ENCODE measurements around the gene GRAP.

Gene GRAP

DNA sequence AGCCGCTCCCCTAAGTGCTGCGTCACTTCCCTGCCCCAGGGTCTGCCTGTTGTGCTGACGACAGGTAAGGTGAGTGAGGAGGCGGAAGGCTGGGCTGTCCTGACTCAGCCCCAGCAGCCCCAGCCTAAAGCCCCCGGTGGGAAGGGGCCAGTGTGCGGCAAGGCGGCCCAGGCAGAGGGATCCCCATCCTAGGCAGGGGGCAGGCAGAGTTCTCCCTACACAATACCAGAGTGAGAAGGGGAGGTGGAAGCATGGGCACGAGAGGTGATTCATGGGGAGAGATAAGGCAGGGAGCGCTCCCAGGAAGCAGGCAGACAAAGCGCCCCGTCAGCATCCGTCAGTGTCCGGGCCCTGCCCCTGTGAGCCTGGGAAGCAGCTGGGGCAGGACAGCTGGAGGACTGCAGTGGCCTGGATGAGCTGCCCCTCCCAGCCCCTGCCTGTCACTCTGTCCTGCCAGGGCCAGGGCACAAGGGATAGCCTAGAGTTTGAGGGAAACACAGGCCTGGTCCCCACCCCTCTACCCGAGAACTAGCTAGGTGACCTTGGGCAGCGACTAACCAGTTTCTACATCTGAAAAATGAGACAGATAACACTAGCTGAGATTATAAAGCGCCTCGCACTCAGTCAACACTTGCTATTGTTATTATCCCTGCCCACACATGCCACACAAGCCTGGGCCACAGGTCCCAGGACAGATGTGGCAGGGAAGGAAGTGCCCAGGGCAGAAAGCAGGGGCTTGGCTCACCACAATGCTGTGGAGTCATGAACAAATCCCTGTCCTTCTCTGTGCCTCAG, 46.0 kb downstream of the GRAP start:
- Histone ChIP-seq H3K4me1 (ENCODE audit: control extremely low read depth in 1 of 4, control insufficient read depth in 4 of 4, insufficient read depth in 4 of 4, low read length in 3 of 4) (peaks cover 0 to 42% (median 37%) of the 10 kb centered on the region in 4 experiments), H3K27ac (ENCODE audit: insufficient read depth in 1 of 2, low read depth in 1 of 2, low read length in 2 of 2, poor library complexity in 1 of 2, severe bottlenecking in 2 of 2) (no peak overlapping the region), H3K9me3 (ENCODE audit: control extremely low read depth in 1 of 5, control insufficient read depth in 4 of 5, insufficient read depth in 2 of 5, low read depth in 1 of 5, low read length in 4 of 5) (peaks cover 0 to 9% (median 0%) of the 10 kb centered on the region in 5 experiments), H3K4me3 (ENCODE audit: control insufficient read depth in 1 of 7, extremely low read depth in 1 of 7, insufficient read depth in 4 of 7, low read depth in 2 of 7, low read length in 6 of 7) (no peak overlapping the region), H3K36me3 (ENCODE audit: control insufficient read depth in 4 of 4, insufficient read depth in 4 of 4, low read length in 3 of 4) (peaks cover 0 to 17% (median 6%) of the 10 kb centered on the region in 4 experiments), H3K27me3 (replicated peaks in 2 of 5; ENCODE audit: control insufficient read depth in 4 of 5, insufficient read depth in 5 of 5, low read length in 4 of 5) (no peaks in the 10 kb centered on the region)
- WGBS (ENCODE audit: insufficient coverage) = 88% methylated on average over 12 of the region's 17 CpGs
- ChIA-PET POLR2A (interaction anchor here (0.6 kb wide), 1 partner anchor 20 kb away, joined by 3 read pairs; no protein-coding TSS in a partner anchor), CTCF (interaction anchor here (2.8 to 7.0 kb wide), 3 partner anchors 9 to 39 kb away, joined by 7 to 29 read pairs (median 7); no protein-coding TSS in a partner anchor)
- DNase-seq = no peak

DNA sequence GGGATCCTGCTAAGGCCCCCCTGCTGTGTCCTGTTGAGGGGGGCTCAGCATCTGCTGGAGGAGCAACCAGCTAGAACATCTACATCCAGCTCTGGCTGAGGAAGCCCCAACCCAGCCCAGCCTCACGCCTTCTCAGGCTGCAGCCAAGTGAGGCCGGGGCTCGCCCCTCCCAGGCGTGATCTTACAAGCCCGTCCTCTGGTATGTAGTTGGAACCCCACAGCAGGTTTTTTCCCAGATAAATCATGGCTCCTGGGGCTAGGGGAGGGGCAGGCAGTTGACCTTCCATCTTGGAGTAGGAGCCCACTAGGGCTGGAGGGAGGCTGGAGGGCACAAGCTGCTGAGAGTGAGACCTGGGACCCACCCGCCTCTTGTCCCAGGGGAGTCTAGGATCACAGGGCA, 46.8 kb downstream of the GRAP start:
- H3K36me3 ChIP-seq (ENCODE audit: control insufficient read depth in 4 of 4, insufficient read depth in 4 of 4, low read length in 3 of 4) = peaks cover 0 to 17% (median 6%) of the 10 kb centered on the region in 4 experiments
- DNase-seq = no peak
- POLR2A ChIA-PET = no interaction called here
- CTCF ChIA-PET = interaction anchor here (0.8 to 7.0 kb wide), 3 partner anchors 14 to 38 kb away, joined by 3 to 29 read pairs (median 7); no protein-coding TSS in a partner anchor
- WGBS (ENCODE audit: insufficient coverage) = 98% methylated on average over 5 of the region's 6 CpGs
- H3K27ac ChIP-seq (ENCODE audit: insufficient read depth in 1 of 2, low read depth in 1 of 2, low read length in 2 of 2, poor library complexity in 1 of 2, severe bottlenecking in 2 of 2) = no peak overlapping the region
- H3K4me1 ChIP-seq (ENCODE audit: control extremely low read depth in 1 of 4, control insufficient read depth in 4 of 4, insufficient read depth in 4 of 4, low read length in 3 of 4) = peaks cover 0 to 40% (median 35%) of the 10 kb centered on the region in 4 experiments
- no peak overlapping the region for H3K4me3 ChIP-seq (ENCODE audit: control insufficient read depth in 1 of 7, extremely low read depth in 1 of 7, insufficient read depth in 4 of 7, low read depth in 2 of 7, low read length in 6 of 7)
- H3K9me3 ChIP-seq (ENCODE audit: control extremely low read depth in 1 of 5, control insufficient read depth in 4 of 5, insufficient read depth in 2 of 5, low read depth in 1 of 5, low read length in 4 of 5) = peaks cover 0 to 14% (median 0%) of the 10 kb centered on the region in 5 experiments
- no peaks in the 10 kb centered on the region for H3K27me3 ChIP-seq (replicated peaks in 2 of 5; ENCODE audit: control insufficient read depth in 4 of 5, insufficient read depth in 5 of 5, low read length in 4 of 5)

DNA sequence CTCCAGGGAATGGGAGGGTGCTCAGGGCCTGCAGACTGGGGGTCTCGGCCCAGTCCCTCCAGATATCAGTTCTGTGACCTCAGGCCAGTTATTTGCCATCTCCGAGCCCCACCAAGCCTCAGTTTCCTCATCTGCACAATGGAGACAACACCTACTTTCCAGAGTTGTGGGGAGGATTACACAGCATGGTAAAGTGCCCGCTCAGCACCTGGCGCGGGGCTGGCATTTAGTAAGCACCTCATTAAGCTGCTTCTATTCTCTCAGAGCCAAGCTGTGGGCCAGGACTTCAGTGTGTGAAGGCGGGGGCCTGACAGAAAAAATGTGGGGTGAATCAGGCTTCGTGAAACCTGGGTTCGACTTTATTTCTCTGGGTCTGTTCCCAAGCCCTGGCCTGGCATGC, 47.4 kb downstream of the GRAP start:
- CTCF ChIA-PET = interaction anchor here (0.8 to 7.0 kb wide), 5 partner anchors 10 to 37 kb away, joined by 3 to 29 read pairs (median 4); no protein-coding TSS in a partner anchor
- Histone ChIP-seq H3K9me3 (ENCODE audit: control extremely low read depth in 1 of 5, control insufficient read depth in 4 of 5, insufficient read depth in 2 of 5, low read depth in 1 of 5, low read length in 4 of 5) (peaks cover 0 to 16% (median 0%) of the 10 kb centered on the region in 5 experiments), H3K4me1 (ENCODE audit: control extremely low read depth in 1 of 4, control insufficient read depth in 4 of 4, insufficient read depth in 4 of 4, low read length in 3 of 4) (peaks cover 2 to 42% (median 38%) of the 10 kb centered on the region in 4 experiments), H3K27me3 (replicated peaks in 2 of 5; ENCODE audit: control insufficient read depth in 4 of 5, insufficient read depth in 5 of 5, low read length in 4 of 5) (no peaks in the 10 kb centered on the region), H3K4me3 (ENCODE audit: control insufficient read depth in 1 of 7, extremely low read depth in 1 of 7, insufficient read depth in 4 of 7, low read depth in 2 of 7, low read length in 6 of 7) (no peak overlapping the region), H3K36me3 (ENCODE audit: control insufficient read depth in 4 of 4, insufficient read depth in 4 of 4, low read length in 3 of 4) (peaks cover 0 to 17% (median 6%) of the 10 kb centered on the region in 4 experiments), H3K27ac (ENCODE audit: insufficient read depth in 1 of 2, low read depth in 1 of 2, low read length in 2 of 2, poor library complexity in 1 of 2, severe bottlenecking in 2 of 2) (no peak overlapping the region)
- no peak for DNase-seq
- WGBS (ENCODE audit: insufficient coverage) = 95% methylated on average over 7 of the region's 8 CpGs
- POLR2A ChIA-PET = no interaction called here

DNA sequence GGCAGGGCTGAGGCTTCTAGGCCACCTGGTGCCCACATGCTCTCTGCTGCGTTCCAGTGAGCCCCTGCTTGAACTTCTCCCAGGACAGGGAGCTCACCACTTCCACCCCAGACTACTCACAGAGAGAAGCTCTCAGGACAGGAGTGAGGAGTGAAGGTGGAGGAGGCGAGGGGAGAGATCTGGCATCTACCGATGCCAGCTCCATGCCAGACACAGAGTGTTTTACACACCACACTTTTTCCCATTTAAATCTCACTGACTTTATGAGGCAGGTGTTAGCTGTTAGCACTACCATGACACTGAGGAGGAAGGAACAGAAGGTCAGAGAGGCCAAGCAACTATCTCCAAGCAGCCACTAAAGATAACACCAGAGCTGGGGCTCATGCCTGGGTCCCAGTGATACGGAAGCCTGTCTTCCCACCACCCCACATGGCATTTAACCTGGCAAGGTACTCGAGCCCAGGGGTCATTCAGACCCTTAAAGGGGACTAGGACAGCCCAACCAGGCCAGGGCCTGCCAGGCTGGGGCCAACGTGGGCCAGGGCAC, 49.0 kb downstream of the GRAP start:
- Histone ChIP-seq H3K4me1 (ENCODE audit: control extremely low read depth in 1 of 4, control insufficient read depth in 4 of 4, insufficient read depth in 4 of 4, low read length in 3 of 4) (peaks cover 2 to 44% (median 41%) of the 10 kb centered on the region in 4 experiments), H3K27ac (ENCODE audit: insufficient read depth in 1 of 2, low read depth in 1 of 2, low read length in 2 of 2, poor library complexity in 1 of 2, severe bottlenecking in 2 of 2) (no peak overlapping the region), H3K36me3 (ENCODE audit: control insufficient read depth in 4 of 4, insufficient read depth in 4 of 4, low read length in 3 of 4) (peaks cover 0 to 15% (median 6%) of the 10 kb centered on the region in 4 experiments), H3K4me3 (ENCODE audit: control insufficient read depth in 1 of 7, extremely low read depth in 1 of 7, insufficient read depth in 4 of 7, low read depth in 2 of 7, low read length in 6 of 7) (no peak overlapping the region), H3K27me3 (replicated peaks in 2 of 5; ENCODE audit: control insufficient read depth in 4 of 5, insufficient read depth in 5 of 5, low read length in 4 of 5) (no peaks in the 10 kb centered on the region), H3K9me3 (ENCODE audit: control extremely low read depth in 1 of 5, control insufficient read depth in 4 of 5, insufficient read depth in 2 of 5, low read depth in 1 of 5, low read length in 4 of 5) (peaks cover 0 to 16% (median 0%) of the 10 kb centered on the region in 5 experiments)
- DNase-seq = no peak
- CTCF ChIA-PET = interaction anchor here (1.7 to 7.0 kb wide), 3 partner anchors 8 to 36 kb away, joined by 4 to 29 read pairs (median 4); no protein-coding TSS in a partner anchor
- 94% methylated on average over 4 of the region's 6 CpGs for WGBS (ENCODE audit: insufficient coverage)
- POLR2A ChIA-PET = no interaction called here

DNA sequence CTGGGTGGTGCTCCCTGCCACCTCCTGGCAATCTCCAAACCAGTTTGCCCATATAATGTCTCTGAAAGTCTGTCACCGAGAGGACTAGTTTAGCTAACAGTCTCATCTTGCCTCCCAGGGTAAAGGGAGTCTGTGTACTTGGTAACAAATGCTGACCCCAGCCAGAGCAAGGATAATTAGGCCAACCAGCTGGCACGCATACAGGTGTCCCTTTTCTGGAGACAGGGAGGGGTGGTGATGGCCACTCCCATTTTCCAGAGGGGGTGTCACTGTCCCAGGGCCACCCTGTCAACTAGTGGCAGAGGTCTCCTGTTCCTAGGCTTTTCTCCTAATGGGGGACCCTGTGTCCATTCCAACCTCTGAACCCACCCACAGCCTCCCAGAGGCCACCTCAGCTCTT, 50.3 kb downstream of the GRAP start:
- Histone ChIP-seq H3K27ac (ENCODE audit: insufficient read depth in 1 of 2, low read depth in 1 of 2, low read length in 2 of 2, poor library complexity in 1 of 2, severe bottlenecking in 2 of 2) (no peak overlapping the region), H3K27me3 (replicated peaks in 2 of 5; ENCODE audit: control insufficient read depth in 4 of 5, insufficient read depth in 5 of 5, low read length in 4 of 5) (no peaks in the 10 kb centered on the region), H3K9me3 (ENCODE audit: control extremely low read depth in 1 of 5, control insufficient read depth in 4 of 5, insufficient read depth in 2 of 5, low read depth in 1 of 5, low read length in 4 of 5) (peaks cover 0 to 16% (median 0%) of the 10 kb centered on the region in 5 experiments), H3K4me3 (ENCODE audit: control insufficient read depth in 1 of 7, extremely low read depth in 1 of 7, insufficient read depth in 4 of 7, low read depth in 2 of 7, low read length in 6 of 7) (no peak overlapping the region), H3K36me3 (ENCODE audit: control insufficient read depth in 4 of 4, insufficient read depth in 4 of 4, low read length in 3 of 4) (peaks cover 0 to 13% (median 6%) of the 10 kb centered on the region in 4 experiments), H3K4me1 (ENCODE audit: control extremely low read depth in 1 of 4, control insufficient read depth in 4 of 4, insufficient read depth in 4 of 4, low read length in 3 of 4) (peaks cover 2 to 44% (median 41%) of the 10 kb centered on the region in 4 experiments)
- ChIA-PET CTCF (interaction anchor here (0.6 to 7.0 kb wide), 3 partner anchors 9 to 34 kb away, joined by 3 to 29 read pairs (median 3); no protein-coding TSS in a partner anchor), POLR2A (no interaction called here)
- DNase-seq = no peak
- WGBS (ENCODE audit: insufficient coverage) = 100% methylated on average over 2 of the region's 2 CpGs

DNA sequence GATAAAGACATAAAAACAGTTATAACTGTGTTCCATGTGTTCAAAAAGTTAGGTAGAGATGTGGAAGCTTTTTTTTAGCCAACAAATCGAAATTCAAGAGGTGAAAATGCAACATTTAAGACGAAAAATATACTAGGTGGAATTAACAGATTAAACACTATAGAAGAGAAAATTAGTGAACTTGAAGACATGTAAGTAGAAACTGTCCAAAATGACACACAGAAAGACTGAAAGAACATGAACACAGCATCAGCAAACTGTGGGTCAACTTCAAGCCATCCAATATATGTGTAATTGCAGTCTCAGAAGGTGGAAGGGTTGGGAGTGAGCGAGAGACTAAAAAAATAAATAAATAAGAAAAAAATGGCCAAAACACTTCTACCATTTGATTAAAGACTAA, 51.5 kb downstream of the GRAP start:
- POLR2A ChIA-PET = no interaction called here
- Histone ChIP-seq H3K9me3 (ENCODE audit: control extremely low read depth in 1 of 5, control insufficient read depth in 4 of 5, insufficient read depth in 2 of 5, low read depth in 1 of 5, low read length in 4 of 5) (peaks cover 0 to 16% (median 0%) of the 10 kb centered on the region in 5 experiments), H3K4me3 (ENCODE audit: control insufficient read depth in 1 of 7, extremely low read depth in 1 of 7, insufficient read depth in 4 of 7, low read depth in 2 of 7, low read length in 6 of 7) (no peak overlapping the region), H3K4me1 (ENCODE audit: control extremely low read depth in 1 of 4, control insufficient read depth in 4 of 4, insufficient read depth in 4 of 4, low read length in 3 of 4) (peaks cover 2 to 41% (median 37%) of the 10 kb centered on the region in 4 experiments), H3K27me3 (replicated peaks in 2 of 5; ENCODE audit: control insufficient read depth in 4 of 5, insufficient read depth in 5 of 5, low read length in 4 of 5) (no peaks in the 10 kb centered on the region), H3K27ac (ENCODE audit: insufficient read depth in 1 of 2, low read depth in 1 of 2, low read length in 2 of 2, poor library complexity in 1 of 2, severe bottlenecking in 2 of 2) (no peak overlapping the region), H3K36me3 (ENCODE audit: control insufficient read depth in 4 of 4, insufficient read depth in 4 of 4, low read length in 3 of 4) (peaks cover 0 to 13% (median 5%) of the 10 kb centered on the region in 4 experiments)
- 100% methylated on average over 1 of the region's 3 CpGs for WGBS (ENCODE audit: insufficient coverage)
- no peak for DNase-seq
- CTCF ChIA-PET = interaction anchor here (1.2 to 2.4 kb wide), 2 partner anchors 13 to 34 kb away, joined by 3 to 11 read pairs; no protein-coding TSS in a partner anchor
